ENCODE data around the gene SEMA5B. TPM values are rescaled to one million over a fixed set of nuclear protein-coding genes. Genes with fewer than 3 reads are reported as not detected.

SEMA5B gene
- total RNA-seq, 1 experiment from 2014 or later: 0.04 TPM

DNA sequence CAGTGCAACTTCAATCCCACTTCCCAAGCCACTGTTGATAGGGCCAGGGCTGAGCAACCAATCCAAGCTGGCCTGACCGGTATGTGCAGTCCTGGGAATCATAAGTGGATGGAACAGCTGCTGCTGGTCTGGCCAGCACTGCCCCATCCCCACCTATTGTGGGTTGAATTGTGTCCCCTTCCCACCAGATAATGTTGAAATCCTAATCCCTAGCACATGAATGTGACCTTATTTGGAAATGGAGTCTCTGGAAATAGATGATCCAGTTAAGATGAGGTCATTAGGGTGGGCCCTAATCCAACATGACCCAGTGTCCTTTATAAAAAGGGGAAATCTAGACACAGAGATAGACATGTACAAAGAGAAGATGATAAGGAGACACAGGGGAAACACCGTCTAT, 25.5 kb upstream of the SEMA5B start:
- H3K9ac ChIP-seq (ENCODE audit: low read length): no peak overlapping the region
- ATAC-seq (no peak), DNase-seq (no peak)
- H3F3A ChIP-seq (ENCODE audit: low read length, unreplicated experiment): no peaks in the 10 kb centered on the region
- no peaks in the 10 kb centered on the region for H3K9me3 ChIP-seq (ENCODE audit: low read length)
- no peaks in the 10 kb centered on the region for H3K79me2 ChIP-seq (ENCODE audit: low read length)
- TF ChIP-seq, protein P1, sequence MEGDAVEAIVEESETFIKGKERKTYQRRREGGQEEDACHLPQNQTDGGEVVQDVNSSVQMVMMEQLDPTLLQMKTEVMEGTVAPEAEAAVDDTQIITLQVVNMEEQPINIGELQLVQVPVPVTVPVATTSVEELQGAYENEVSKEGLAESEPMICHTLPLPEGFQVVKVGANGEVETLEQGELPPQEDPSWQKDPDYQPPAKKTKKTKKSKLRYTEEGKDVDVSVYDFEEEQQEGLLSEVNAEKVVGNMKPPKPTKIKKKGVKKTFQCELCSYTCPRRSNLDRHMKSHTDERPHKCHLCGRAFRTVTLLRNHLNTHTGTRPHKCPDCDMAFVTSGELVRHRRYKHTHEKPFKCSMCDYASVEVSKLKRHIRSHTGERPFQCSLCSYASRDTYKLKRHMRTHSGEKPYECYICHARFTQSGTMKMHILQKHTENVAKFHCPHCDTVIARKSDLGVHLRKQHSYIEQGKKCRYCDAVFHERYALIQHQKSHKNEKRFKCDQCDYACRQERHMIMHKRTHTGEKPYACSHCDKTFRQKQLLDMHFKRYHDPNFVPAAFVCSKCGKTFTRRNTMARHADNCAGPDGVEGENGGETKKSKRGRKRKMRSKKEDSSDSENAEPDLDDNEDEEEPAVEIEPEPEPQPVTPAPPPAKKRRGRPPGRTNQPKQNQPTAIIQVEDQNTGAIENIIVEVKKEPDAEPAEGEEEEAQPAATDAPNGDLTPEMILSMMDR (conservative IDR thresholded peaks at IDR 0.05; ENCODE audit: low read depth, low read length): no peak
- TF ChIP-seq EZH2 (IDR thresholded peaks at IDR 0.05; ENCODE audit: low read length, unreplicated experiment) (no peak), EZH2phosphoT487 (IDR thresholded peaks at IDR 0.05; ENCODE audit: borderline replicate concordance, low read length) (no peak)
- intact Hi-C loops (cut with micrococcal nuclease): no loop called here
- CTCF ChIA-PET: no interaction called here
- H3K36me3 ChIP-seq (ENCODE audit: low read depth, low read length): no peaks in the 10 kb centered on the region
- no peak overlapping the region for H3K27ac ChIP-seq (ENCODE audit: low read length)
- H2AFZ ChIP-seq (ENCODE audit: low read length): no peak overlapping the region
- peaks cover 12% of the 10 kb centered on the region for H3K27me3 ChIP-seq (ENCODE audit: low read length)
- no peak overlapping the region for H3K4me3 ChIP-seq (ENCODE audit: low read length)
- POLR2A ChIA-PET (ENCODE audit: unreplicated experiment): no interaction called here
- no peak overlapping the region for H3K4me2 ChIP-seq (ENCODE audit: low read length)
- no peaks in the 10 kb centered on the region for H3K9me2 ChIP-seq (replicated peaks; ENCODE audit: low read length)
- BruUV-seq (replicated peaks): no TSS peak
- H3K4me1 ChIP-seq (ENCODE audit: insufficient read depth, low read length): no peaks in the 10 kb centered on the region; the same call in 1 of the 2 replicates
- H4K20me1 ChIP-seq (ENCODE audit: low read length): no peaks in the 10 kb centered on the region

DNA sequence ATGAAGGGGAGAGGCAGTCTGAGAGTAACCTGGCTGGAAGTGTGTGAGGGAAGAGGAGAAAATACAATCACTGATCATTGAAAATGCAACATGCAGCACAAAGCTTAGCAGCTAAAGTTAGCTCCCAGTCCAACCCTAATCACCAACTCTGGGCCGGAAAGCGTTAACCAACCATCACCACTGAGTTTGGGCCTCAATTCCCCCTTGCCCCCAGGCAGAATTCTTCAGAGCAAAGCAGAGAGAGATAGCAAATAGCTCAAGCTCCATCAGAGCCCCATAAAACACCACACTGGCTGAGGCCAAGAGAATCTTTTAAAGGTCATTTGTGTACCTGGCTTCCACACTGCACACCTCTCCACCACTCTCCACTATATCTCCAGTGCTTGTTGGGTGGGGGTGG, 23.1 kb upstream of the SEMA5B start:
- POLR2A ChIA-PET (ENCODE audit: unreplicated experiment): no interaction called here
- no peak for ATAC-seq
- CTCF ChIA-PET: interaction anchor here (0.5 kb wide), 1 partner anchor 16 kb away, joined by 3 read pairs; the partner anchor contains the start of gene PDIA5

DNA sequence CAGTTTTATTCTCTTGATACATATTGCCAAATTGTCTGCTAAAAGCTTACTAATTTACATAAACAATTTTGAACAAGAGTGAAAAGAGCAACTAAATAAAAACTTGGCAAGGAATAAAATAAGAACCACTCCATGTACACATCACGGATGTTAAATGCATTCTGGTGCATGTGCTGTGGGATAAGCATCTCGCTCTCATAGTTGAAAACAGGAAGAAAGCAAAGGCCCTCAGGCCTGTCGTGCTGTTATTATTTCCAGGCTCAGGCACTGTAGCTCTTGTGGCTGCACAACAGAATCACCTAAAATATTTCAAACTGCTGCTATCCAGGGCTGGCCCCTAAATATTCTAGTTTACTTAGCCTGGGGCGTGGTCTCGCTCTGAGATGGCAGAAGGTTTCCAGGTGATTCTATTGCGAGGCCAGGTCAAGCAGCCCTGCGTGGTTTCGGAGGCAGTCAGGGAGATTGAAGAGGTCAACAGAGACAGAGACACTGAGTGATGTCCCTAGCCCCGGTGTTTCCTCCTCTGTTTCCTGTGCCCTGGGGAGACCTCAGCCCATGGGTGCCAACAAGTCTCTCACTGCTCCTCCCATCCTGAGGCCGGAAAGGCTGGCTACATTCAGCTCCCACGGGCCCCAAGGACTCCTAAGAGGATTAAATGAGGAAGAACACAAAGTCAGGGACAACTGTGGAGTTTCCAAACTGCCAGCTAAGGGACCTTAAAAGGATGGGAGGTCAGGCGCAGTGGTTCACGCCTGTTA, 21.1 kb upstream of the SEMA5B start:
- BruUV-seq (replicated peaks): no TSS peak
- Histone ChIP-seq H3K4me1 (ENCODE audit: insufficient read depth, low read length) (peaks cover 5% of the 10 kb centered on the region; the same call in 1 of the 2 replicates), H3K79me2 (ENCODE audit: low read length) (no peaks in the 10 kb centered on the region), H3K27ac (ENCODE audit: low read length) (no peak overlapping the region), H3F3A (ENCODE audit: low read length, unreplicated experiment) (no peaks in the 10 kb centered on the region), H3K36me3 (ENCODE audit: low read depth, low read length) (no peaks in the 10 kb centered on the region), H2AFZ (ENCODE audit: low read length) (no peak overlapping the region), H3K4me3 (ENCODE audit: low read length) (no peak overlapping the region), H4K20me1 (ENCODE audit: low read length) (no peaks in the 10 kb centered on the region), H3K9me3 (ENCODE audit: low read length) (no peaks in the 10 kb centered on the region), H3K9ac (ENCODE audit: low read length) (no peak overlapping the region), H3K9me2 (replicated peaks; ENCODE audit: low read length) (no peaks in the 10 kb centered on the region), H3K4me2 (ENCODE audit: low read length) (no peak overlapping the region), H3K27me3 (ENCODE audit: low read length) (peaks cover 8% of the 10 kb centered on the region; the same call in 1 of the 2 replicates)
- DNase-seq (no peak), ATAC-seq (no peak)
- TF ChIP-seq, protein P1 (conservative IDR thresholded peaks at IDR 0.05; ENCODE audit: low read depth, low read length): no peak
- no peak for TF ChIP-seq EZH2phosphoT487 (IDR thresholded peaks at IDR 0.05; ENCODE audit: borderline replicate concordance, low read length)
- no peak for TF ChIP-seq EZH2 (IDR thresholded peaks at IDR 0.05; ENCODE audit: low read length, unreplicated experiment)
- POLR2A ChIA-PET (ENCODE audit: unreplicated experiment): interaction anchor here (0.6 kb wide), 1 partner anchor 18 kb away, joined by 11 read pairs; the partner anchor contains the start of gene PDIA5
- CTCF ChIA-PET: interaction anchor here (0.6 kb wide), 1 partner anchor 21 kb away, joined by 3 read pairs; the partner anchor contains the start of gene SEMA5B
- intact Hi-C loops (cut with micrococcal nuclease): no loop called here

More for the DNA sequence above, 23.1 kb upstream of the SEMA5B start:
- H3K27me3 ChIP-seq (ENCODE audit: low read length): peaks cover 12% of the 10 kb centered on the region
- intact Hi-C loops (cut with micrococcal nuclease): no loop called here
- H2AFZ ChIP-seq (ENCODE audit: low read length): no peak overlapping the region
- no peaks in the 10 kb centered on the region for H4K20me1 ChIP-seq (ENCODE audit: low read length)
- H3K4me3 ChIP-seq (ENCODE audit: low read length): no peak overlapping the region
- H3K9ac ChIP-seq (ENCODE audit: low read length): no peak overlapping the region
- H3K36me3 ChIP-seq (ENCODE audit: low read depth, low read length): no peaks in the 10 kb centered on the region
- no peak overlapping the region for H3K4me2 ChIP-seq (ENCODE audit: low read length)
- H3K4me1 ChIP-seq (ENCODE audit: insufficient read depth, low read length): peaks cover 5% of the 10 kb centered on the region; the same call in 1 of the 2 replicates
- no peaks in the 10 kb centered on the region for H3K9me2 ChIP-seq (replicated peaks; ENCODE audit: low read length)
- H3K9me3 ChIP-seq (ENCODE audit: low read length): no peaks in the 10 kb centered on the region
- DNase-seq: no peak
- no peak for TF ChIP-seq EZH2phosphoT487 (IDR thresholded peaks at IDR 0.05; ENCODE audit: borderline replicate concordance, low read length)
- BruUV-seq (replicated peaks): no TSS peak
- H3K79me2 ChIP-seq (ENCODE audit: low read length): no peaks in the 10 kb centered on the region
- H3F3A ChIP-seq (ENCODE audit: low read length, unreplicated experiment): no peaks in the 10 kb centered on the region
- no peak overlapping the region for H3K27ac ChIP-seq (ENCODE audit: low read length)

Measured in PC-3 (cell line).